GM19240 (cell line): Measurements from ENCODE around the gene ASTN2.
"Not testable (repeated sequence)": the region's sequence is repeated elsewhere in the genome, so short reads cannot be mapped to it uniquely, and the experiment has no call there.

Experiments
- DNase-seq: peaks from one replicate; pipeline ENCODE4 v3.0.0; 2011; ENCODE audit warnings: low spot score; ENCODE audit not compliant: insufficient read length

The ASTN2 gene

GRCh38 chr9:116468369-116468768, 946.5 kb downstream of the ASTN2 start:
- no peak for DNase-seq

DNA sequence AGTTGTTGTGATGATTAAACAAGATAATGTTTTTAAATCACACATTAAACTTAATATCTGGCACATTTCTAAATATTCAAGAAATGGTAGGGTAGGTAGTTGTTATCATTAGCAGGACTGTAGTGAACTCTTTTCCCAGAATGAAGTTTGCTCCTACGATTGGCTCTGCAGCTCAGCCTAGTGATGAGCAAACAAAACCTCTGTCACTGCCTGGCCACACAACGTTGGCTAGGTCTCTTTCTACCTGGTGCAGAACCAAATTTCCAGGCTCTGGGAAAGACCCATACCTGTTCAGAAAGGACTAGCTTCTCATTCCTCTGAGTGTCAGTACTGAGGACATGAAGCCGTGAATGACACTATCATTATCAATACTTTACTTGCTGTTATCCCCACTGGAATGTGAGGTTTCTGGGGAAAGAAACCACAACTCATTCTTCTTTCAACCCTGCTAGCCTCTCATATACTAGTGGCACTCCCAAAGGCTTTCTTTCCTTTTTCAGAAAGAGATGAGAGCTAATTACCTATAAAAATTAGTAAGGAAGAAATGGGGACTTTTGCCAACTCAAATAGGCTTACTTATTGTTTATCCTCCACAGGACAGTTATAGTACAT, 947.0 kb downstream of the ASTN2 start:
- DNase-seq: no peak

DNA sequence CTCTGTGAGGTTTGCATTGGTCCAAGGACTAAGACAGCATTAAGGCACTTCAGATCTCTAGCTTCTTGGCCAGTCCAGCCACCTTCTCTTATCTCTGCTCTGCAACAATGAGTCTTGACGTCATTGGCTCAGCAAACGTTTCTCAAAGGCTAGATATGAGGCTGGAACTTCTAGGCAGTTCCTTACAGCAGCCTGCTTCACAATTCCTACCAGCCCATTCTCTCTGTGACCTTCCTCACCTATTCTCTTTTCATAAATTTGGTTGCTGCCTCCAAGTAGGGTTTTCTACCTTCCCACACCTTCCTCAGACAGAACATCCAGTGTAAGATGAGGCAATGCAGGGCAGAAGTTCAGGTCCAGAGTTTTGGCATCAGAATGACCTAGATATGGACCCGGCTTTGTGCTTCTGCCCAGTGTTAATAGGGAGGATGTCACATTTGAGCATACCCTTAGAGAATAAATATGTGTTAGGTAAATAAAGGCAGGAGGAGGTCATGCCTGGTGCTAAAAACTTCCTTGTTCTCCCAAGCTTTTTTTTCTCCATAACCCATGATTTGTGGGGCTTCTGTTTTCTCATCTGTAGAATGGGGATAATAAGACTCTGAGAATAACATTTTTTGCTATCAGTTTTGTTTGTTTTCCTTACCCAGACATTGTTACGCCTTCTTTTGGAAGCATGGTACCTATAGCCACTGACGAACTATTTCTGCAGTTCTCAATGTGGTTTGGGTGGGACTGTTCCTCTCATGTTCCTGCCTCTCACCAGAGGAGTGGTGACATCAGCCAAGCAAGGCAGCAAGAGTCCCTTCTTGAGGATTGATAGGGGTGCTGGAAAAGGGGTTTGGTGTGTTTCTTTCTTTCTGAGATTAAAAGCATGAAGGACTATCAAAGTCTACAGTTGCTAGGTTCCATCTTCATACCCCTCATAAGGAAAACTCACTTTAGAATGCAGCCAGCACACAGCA, 948.3 kb downstream of the ASTN2 start:
- no peak for DNase-seq

DNA sequence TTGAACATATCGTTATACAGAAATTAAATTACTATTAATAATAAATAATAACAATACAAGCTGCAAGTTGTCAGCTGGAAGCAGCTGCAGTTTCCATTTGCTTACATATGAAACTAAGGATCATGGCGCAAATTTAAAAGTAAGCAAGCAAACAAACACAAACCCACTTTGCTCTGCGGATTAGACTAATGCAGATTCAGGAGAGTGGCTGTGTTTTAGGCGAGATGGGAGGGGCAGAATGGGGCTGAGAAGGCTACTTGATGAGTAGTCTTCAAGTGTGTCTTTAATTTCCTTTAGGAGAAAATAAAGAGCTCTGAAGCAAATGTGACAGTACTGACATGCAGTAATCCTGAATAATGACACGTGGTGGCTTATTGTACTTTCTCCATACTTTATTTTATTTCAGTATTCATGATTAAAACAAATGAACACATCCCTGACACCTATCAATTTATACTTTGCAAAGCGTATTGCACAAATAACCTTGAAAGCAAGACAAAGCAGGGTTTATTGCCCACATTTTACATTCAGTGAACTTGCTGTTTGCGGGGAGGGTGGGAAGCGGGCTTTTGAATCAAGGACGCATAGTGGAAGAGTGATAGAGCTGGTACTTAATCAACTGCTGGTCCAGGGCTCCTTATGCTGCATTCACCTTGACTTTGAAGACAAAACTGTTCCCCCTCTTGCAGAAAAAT, 949.1 kb downstream of the ASTN2 start:
- no peak for DNase-seq

- no peak for DNase-seq
These were observed 949.8 kb downstream of the ASTN2 start for GRCh38 chr9:116464987-116465571.

GRCh38 chr9:116464423-116464822, 950.4 kb downstream of the ASTN2 start:
- DNase-seq: no peak

GRCh38 chr9:116461632-116462031, 953.2 kb downstream of the ASTN2 start:
- no peak for DNase-seq

GRCh38 chr9:116460026-116460425, 954.8 kb downstream of the ASTN2 start:
- no peak for DNase-seq

- DNase-seq: no peak
These were observed 955.3 kb downstream of the ASTN2 start for GRCh38 chr9:116459576-116459975.

DNA sequence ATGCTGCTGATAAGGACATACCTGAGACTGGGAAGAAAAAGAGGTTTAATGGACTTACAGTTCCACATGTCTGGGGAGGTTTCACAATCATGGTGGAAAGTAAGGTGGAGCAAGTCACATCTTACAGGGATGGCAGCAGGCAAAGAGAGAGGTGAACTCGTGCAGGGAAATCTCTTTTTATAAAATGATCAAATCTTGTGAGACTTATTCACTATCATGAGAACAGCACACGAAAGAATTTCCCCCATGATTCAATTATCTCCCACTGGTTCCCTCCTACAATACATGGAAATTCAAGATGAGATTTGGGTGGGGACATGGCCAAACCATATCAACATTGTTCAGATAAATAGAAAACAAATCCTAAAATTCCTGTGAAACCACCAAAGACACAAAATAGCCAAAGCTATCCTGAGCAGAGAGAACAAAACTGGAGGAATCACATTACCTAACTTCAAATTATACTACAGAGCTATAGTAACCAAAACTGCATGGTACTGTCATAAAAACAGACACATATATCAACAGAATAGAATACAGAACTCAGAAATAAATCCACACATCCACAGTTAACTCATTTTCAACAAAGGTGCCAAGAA, 958.3 kb downstream of the ASTN2 start:
- no peak for DNase-seq

DNA sequence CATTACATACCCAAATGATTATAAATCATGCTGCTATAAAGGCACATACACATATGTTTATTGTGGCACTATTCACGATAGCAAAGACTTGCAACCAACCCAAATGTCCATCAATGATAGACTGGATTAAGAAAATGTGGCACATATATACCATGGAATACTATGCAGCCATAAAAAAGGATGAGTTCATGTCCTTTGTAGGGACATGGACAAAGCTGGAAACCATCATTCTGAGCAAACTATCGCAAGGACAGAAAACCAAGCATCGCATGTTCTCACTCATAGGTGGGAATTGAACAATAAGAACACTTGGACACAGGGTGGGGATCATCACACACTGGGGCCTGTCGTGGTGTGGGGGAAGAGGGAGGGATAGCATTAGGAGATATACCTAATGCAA, 960.3 kb downstream of the ASTN2 start:
- DNase-seq: not testable (repeated sequence)

DNA sequence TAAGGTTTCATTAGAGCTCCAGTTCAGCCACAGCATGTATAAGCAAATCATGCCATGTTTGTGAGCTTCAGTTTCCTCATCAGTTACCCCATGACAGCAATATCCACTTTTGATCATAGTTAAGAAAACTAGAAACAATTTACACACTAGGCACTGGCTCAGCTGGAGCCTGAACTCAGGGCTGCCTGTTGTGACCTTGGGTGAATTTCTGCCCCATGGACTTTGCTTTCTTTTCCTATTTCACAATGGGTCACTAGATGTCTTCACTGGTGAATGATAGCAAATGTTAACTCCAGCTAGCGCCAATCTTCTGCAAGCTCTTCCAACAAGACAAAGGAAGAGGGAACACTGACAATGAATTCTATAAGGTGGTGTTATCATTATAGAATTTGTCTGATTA, 961.1 kb downstream of the ASTN2 start:
- no peak for DNase-seq

DNA sequence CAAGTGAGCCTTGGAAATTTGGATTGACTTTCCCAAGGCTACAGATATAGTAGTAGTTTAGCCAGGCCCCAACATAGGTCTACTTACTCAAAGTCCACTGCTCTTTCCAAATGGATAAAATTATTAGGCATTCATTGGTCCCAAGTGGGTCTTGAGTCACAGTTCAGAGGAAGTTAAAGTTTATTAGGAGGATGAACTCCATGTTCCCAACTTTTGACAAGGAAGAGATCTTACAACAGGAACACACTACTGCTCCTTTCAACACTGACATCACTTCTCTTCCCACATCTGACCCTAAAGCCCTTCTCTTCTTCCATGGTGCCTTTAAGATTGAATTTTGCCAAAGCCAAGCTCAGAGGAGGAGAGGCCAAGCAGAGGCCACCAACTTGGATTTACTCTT, 962.2 kb downstream of the ASTN2 start:
- no peak for DNase-seq

- no peak for DNase-seq
These were observed 962.6 kb downstream of the ASTN2 start for GRCh38 chr9:116452227-116452626.

DNA sequence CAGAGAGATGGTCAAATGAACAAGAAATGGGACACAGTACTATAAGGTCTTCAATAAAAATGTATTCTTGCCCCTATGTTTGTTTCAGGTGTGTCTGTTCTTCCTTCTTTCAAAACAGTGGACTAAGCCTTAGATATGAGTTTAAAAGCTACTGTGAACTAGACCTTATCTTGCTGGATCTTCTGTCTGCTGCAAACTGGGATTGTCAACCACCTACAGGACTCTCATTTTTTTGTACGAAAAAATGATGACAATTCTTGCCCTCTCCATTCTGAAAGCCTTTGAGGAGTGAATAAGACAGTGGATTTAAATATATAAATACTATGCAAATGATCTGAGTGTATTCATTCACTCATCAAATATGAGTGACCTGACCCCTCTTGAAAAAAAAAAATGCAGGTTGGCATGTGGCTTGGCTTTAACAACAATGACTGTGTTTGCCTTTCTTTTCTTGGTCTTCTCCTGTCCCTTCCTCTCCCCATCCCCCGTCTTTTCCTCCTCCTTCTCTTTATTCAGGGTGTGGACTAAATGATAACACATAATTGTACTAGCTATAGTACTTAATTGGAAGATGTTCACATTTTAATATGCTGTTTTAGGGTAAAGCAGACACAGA, 963.2 kb downstream of the ASTN2 start:
- DNase-seq: no peak

DNA sequence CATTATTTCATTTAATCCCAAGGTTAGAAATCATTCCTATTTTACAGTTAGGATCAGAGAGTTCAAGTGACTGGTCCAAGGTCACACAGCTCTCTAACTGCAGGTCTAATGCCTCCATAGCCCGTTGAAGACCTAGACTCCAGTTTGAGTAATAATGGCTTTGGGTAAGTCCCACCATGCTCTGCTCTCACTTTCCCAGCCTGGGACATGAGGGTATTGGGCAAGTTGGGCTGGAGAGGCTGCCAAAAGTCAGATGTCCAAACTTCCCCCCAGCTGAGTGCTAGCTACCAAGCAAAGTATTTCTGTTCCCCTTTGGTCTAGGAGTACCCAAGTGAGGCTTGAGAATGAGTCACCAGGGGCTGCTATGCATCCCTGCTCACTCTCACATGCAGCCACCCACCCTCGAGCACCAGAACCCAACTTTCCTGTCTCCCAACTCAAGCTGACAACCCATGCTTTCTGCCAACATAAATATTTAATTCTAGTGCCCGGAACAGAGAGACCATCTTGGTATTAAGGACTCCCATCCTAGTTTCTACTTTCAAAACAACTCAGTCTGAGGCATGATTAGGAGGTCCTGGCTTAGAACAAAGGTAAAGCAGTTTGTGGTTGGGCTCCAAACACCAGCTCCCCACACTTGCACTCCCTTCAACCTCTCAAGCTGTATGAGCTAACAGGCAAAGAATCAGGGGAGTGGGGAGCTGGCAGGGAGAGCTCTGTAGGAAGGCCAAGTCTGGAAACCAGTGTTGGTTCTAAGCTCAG, 964.3 kb downstream of the ASTN2 start:
- no peak for DNase-seq

GRCh38 chr9:116449949-116450348, 964.9 kb downstream of the ASTN2 start:
- no peak for DNase-seq

DNA sequence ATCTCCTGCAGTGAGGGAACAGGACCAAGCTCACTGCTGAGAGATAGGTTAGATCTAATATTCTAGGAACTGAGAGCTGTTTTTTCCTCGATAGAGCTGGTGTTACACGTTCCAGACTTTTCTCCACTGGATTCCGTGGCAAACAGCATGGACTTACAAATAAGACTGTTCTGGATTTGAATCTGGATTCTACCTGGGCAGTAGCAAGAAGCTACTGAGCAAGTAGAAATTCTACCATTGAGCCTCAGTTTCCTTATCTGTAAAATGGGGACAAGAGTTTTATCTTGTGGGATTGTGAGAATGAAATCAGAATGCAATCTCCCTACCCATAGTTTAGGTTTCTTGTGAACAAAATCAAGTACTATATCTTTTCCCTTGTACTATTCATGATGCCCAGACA, 966.4 kb downstream of the ASTN2 start:
- no peak for DNase-seq

DNA sequence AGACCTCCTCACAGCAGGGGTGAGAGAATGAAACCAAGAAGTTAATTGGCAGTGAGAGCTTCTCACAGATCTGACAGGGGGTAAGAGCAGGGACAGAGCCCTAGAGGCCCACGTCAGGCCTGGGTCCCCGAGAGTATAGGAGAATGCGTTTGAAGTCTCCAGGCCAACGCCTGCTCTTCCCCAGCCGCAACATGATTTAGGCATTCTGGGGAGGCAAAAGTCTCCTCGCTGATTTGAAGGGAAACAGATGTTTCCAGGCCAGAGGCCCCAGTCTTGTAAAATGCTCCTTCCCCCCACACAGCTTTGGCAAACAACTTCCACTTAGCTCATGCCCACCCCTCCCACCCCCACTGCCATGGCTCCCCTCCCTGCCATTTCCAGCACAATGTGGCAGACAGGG, 966.9 kb downstream of the ASTN2 start:
- DNase-seq: no peak

- DNase-seq: no peak
These were observed 972.3 kb downstream of the ASTN2 start for GRCh38 chr9:116442528-116442927.
